ENCODE measurements around the gene GRIK1.

GRIK1 gene

GRCh38 chr21:29775462-29775861 lies 164.3 kb downstream of the GRIK1 start:
- TF ChIP-seq CTCF (IDR thresholded peaks at IDR 0.05; ENCODE audit: insufficient read depth, missing control alignments): no peak
- FAIRE-seq (no peak), DNase-seq (ENCODE audit: insufficient read length, low spot score) (no peak)

GRCh38 chr21:29771491-29772066 lies 168.2 kb downstream of the GRIK1 start:
- no peak for TF ChIP-seq CTCF (IDR thresholded peaks at IDR 0.05; ENCODE audit: insufficient read depth, missing control alignments)
- DNase-seq (ENCODE audit: insufficient read length, low spot score): no peak
- no peak for FAIRE-seq

- no peak for TF ChIP-seq CTCF (IDR thresholded peaks at IDR 0.05; ENCODE audit: insufficient read depth, missing control alignments)
- DNase-seq (ENCODE audit: insufficient read length, low spot score): no peak
- no peak for FAIRE-seq
Measured at GRCh38 chr21:29763674-29764073, 176.1 kb downstream of the GRIK1 start.

GRCh38 chr21:29762570-29763082 lies 177.2 kb downstream of the GRIK1 start:
- no peak for DNase-seq (ENCODE audit: insufficient read length, low spot score)
- TF ChIP-seq CTCF (IDR thresholded peaks at IDR 0.05; ENCODE audit: insufficient read depth, missing control alignments): no peak
- FAIRE-seq: no peak

GRCh38 chr21:29753216-29753615 lies 186.6 kb downstream of the GRIK1 start:
- no peak for DNase-seq (ENCODE audit: insufficient read length, low spot score)
- no peak for TF ChIP-seq CTCF (IDR thresholded peaks at IDR 0.05; ENCODE audit: insufficient read depth, missing control alignments)
- FAIRE-seq: no peak

- DNase-seq (ENCODE audit: insufficient read length, low spot score) (no peak), FAIRE-seq (no peak)
- no peak for TF ChIP-seq CTCF (IDR thresholded peaks at IDR 0.05; ENCODE audit: insufficient read depth, missing control alignments)
Measured at GRCh38 chr21:29751473-29752185, 188.2 kb downstream of the GRIK1 start.

- no peak for DNase-seq (ENCODE audit: insufficient read length, low spot score)
- no peak for FAIRE-seq
- TF ChIP-seq CTCF (IDR thresholded peaks at IDR 0.05; ENCODE audit: insufficient read depth, missing control alignments): no peak
Measured at GRCh38 chr21:29749957-29750356, 189.8 kb downstream of the GRIK1 start.
